ENCODE measurements around the gene COMTD1. TPM values are rescaled to one million over a fixed set of nuclear protein-coding genes. Genes with fewer than 3 reads are reported as not detected.
A peak's percentile ranks its signal among the peaks of the same experiment; 100 is the strongest.

The COMTD1 gene
- 14.0 and 18.6 TPM in 2 replicates for total RNA-seq
- 18.4 and 26.6 TPM in 2 replicates for polyA plus RNA-seq
- 5.8 and 10.4 TPM in 2 replicates for polyA plus RNA-seq (2011; cell fraction: cytosol; rRNA removed)
- 15.1 and 16.8 TPM in 2 replicates for polyA plus RNA-seq (2011; cell fraction: nucleus; rRNA removed)
- 10.8 and 17.0 TPM in 2 replicates for polyA plus RNA-seq (2012)
- 1.2 and 1.9 TPM in 2 replicates for polyA minus RNA-seq
- polyA minus RNA-seq (2011; cell fraction: cytosol; rRNA and poly(A)+ RNA removed): 24.6 TPM
- polyA minus RNA-seq (2011; cell fraction: nucleus; rRNA and poly(A)+ RNA removed): 2.5 and 3.8 TPM in 2 replicates
- Bru-seq, nascent RNA: percentile 38 among the genes with signal in this experiment
- percentile 47 among the genes with signal in this experiment for BruChase-seq, experiment 1, labeled RNA remaining after a 6-hour chase
- BruChase-seq, experiment 2, labeled RNA remaining after a 2-hour chase: percentile 39 among the genes with signal in this experiment
- long read RNA-seq, transcript COMTD1-201 (7 exons, 976 nt): major isoform, 19 of 30 reads
- long read RNA-seq, partial matches to known transcripts: 6 of 30 reads
- long read RNA-seq, other reads (novel, unspliced or antisense): 4 of 30 reads

- peaks cover 7 to 11% of the 10 kb centered on the region in 2 experiments for H3K36me3 ChIP-seq (ENCODE audit: control insufficient read depth in 2 of 2, extremely low read depth in 1 of 2, insufficient read depth in 2 of 2, low read length in 2 of 2)
- H3K27ac ChIP-seq (ENCODE audit: insufficient read depth, low read depth, low read length): no peak within 1 kb of the TSS
- H3K27me3 ChIP-seq (ENCODE audit: control insufficient read depth in 2 of 2, insufficient read depth in 2 of 2, low read length in 2 of 2): no peaks in the 10 kb centered on the region
- intact Hi-C loops (cut with micrococcal nuclease): loop anchor here (1.0 kb wide), 3 partner anchors 47 to 991 kb away; no protein-coding TSS in a partner anchor
- dilution Hi-C loops (cut with MboI; ENCODE audit: extremely low pct_ligation_motif_present, low sequenced_read_pairs): no loop called here
- BruUV-seq (replicated peaks): no TSS peak
- DNase-seq (ENCODE audit: low read depth, low spot score) (peak; percentile 83), FAIRE-seq (peak; percentile 79)
- POLR2A ChIA-PET: no interaction called here
- CTCF ChIA-PET: interaction anchor here (0.6 to 2.4 kb wide), 34 partner anchors 11 to 1295 kb away, joined by 3 to 50 read pairs (median 4); partner anchors contain the start of genes SAMD8 and VDAC2
- peak within 1 kb of the TSS; percentile 77 for H2AFZ ChIP-seq (ENCODE audit: low read depth, low read length)
- TF ChIP-seq POLR2AphosphoS5 (IDR thresholded peaks at IDR 0.05; ENCODE audit: insufficient read depth, low read depth, low read length) (peak; percentile 66), EZH2 (IDR thresholded peaks at IDR 0.05; ENCODE audit: borderline replicate concordance, low read depth, low read length, severe bottlenecking) (no peak), GATA2 (IDR thresholded peaks at IDR 0.05; ENCODE audit: insufficient read depth, insufficient read length, low read depth, low read length) (no peak)
- TF ChIP-seq, protein P1, sequence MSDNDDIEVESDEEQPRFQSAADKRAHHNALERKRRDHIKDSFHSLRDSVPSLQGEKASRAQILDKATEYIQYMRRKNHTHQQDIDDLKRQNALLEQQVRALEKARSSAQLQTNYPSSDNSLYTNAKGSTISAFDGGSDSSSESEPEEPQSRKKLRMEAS (IDR thresholded peaks at IDR 0.05; ENCODE audit: insufficient read depth, insufficient read length): peak; percentile 19
- TF ChIP-seq, protein P2, sequence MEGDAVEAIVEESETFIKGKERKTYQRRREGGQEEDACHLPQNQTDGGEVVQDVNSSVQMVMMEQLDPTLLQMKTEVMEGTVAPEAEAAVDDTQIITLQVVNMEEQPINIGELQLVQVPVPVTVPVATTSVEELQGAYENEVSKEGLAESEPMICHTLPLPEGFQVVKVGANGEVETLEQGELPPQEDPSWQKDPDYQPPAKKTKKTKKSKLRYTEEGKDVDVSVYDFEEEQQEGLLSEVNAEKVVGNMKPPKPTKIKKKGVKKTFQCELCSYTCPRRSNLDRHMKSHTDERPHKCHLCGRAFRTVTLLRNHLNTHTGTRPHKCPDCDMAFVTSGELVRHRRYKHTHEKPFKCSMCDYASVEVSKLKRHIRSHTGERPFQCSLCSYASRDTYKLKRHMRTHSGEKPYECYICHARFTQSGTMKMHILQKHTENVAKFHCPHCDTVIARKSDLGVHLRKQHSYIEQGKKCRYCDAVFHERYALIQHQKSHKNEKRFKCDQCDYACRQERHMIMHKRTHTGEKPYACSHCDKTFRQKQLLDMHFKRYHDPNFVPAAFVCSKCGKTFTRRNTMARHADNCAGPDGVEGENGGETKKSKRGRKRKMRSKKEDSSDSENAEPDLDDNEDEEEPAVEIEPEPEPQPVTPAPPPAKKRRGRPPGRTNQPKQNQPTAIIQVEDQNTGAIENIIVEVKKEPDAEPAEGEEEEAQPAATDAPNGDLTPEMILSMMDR (IDR thresholded peaks at IDR 0.05; ENCODE audit: extremely low read depth in 1 of 2, insufficient read depth in 1 of 2, low read depth in 1 of 2, low read length in 2 of 2): peak; percentile 100
- no peaks in the 10 kb centered on the region for H3K9me1 ChIP-seq (replicated peaks; ENCODE audit: control insufficient read depth, extremely low read depth, insufficient read depth, low read length)
- no peaks in the 10 kb centered on the region for H3K9me3 ChIP-seq (replicated peaks; ENCODE audit: control insufficient read depth, insufficient read depth, low read length)
- peaks cover 11% of the 10 kb centered on the region for H3K4me1 ChIP-seq (ENCODE audit: control insufficient read depth, extremely low read depth, insufficient read depth, low read length)
- H4K20me1 ChIP-seq (replicated peaks; ENCODE audit: control insufficient read depth, extremely low read depth, insufficient read depth, low read length): no peaks in the 10 kb centered on the region
- H3K79me2 ChIP-seq (ENCODE audit: control insufficient read depth, insufficient read depth, low read length): peaks cover 3% of the 10 kb centered on the region
- H3K4me2 ChIP-seq (ENCODE audit: insufficient read depth, low read length): peak within 1 kb of the TSS; percentile 68
- H3K4me3 ChIP-seq (replicated peaks in 1 of 3; ENCODE audit: insufficient read depth in 1 of 3, low read depth in 1 of 3, low read length in 3 of 3): peak within 1 kb of the TSS; percentile 22 to 60 (median 42)
- peak within 1 kb of the TSS; percentile 12 for H3K9ac ChIP-seq (replicated peaks; ENCODE audit: extremely low read depth, insufficient read depth, low read length)
Observed at GRCh38 chr10:75235375-75236177, at the start of gene COMTD1. Gene COMTD1, minus strand, starts transcription at chr10:75235957. Its CDS starts 29 bp downstream, at chr10:75235928.
